A673 (cell line): Measurements from ENCODE around the gene GRIN2D.

Source experiments
- EZH2 ChIP-seq: fragments of 200-600 bp; sonication (generic); IDR thresholded peaks from 2 replicates; pipeline ENCODE4 v1.6.1; 2017; ENCODE audit warnings: borderline replicate concordance, low read depth, mild to moderate bottlenecking, mixed read lengths, antibody characterized with exemption, low read length; ENCODE audit not compliant: poor library complexity, severe bottlenecking
- TF ChIP-seq, protein P1 (sequence below): fragments of 300-800, 200-600 bp; sonication (generic); conservative IDR thresholded peaks from 2 replicates; pipeline ENCODE4 v1.5.1; 2017; ENCODE audit warnings: low read depth, mild to moderate bottlenecking, antibody characterized with exemption, low read length, moderate library complexity, mixed read lengths

DNA sequence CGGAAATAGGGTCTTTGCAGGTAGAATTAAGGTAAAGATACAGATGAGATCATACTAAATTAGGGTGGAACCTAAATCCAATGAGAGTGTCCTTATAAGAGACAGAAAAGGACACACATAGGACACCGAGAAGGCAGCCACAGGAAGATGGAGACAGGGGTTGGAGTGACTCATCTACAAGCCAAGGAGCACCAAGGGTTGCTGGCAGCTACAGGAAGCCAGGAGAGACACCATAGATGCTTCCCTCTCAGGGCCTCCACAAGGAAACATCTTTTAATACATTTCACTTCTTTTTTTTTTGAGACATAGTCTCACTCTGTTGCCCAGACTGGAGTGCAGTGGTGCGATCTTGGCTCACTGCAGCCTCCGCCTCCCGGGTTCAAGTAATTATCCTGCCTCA, 39.8 kb upstream of the GRIN2D start:
- no peak for TF ChIP-seq EZH2
- TF ChIP-seq, protein P1, sequence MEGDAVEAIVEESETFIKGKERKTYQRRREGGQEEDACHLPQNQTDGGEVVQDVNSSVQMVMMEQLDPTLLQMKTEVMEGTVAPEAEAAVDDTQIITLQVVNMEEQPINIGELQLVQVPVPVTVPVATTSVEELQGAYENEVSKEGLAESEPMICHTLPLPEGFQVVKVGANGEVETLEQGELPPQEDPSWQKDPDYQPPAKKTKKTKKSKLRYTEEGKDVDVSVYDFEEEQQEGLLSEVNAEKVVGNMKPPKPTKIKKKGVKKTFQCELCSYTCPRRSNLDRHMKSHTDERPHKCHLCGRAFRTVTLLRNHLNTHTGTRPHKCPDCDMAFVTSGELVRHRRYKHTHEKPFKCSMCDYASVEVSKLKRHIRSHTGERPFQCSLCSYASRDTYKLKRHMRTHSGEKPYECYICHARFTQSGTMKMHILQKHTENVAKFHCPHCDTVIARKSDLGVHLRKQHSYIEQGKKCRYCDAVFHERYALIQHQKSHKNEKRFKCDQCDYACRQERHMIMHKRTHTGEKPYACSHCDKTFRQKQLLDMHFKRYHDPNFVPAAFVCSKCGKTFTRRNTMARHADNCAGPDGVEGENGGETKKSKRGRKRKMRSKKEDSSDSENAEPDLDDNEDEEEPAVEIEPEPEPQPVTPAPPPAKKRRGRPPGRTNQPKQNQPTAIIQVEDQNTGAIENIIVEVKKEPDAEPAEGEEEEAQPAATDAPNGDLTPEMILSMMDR: no peak
